NB4 (cell line): ENCODE measurements around the gene CLINT1.

Experiments
- TF ChIP-seq, protein P1 (sequence below): IDR thresholded peaks from one replicate; pipeline ENCODE4 v1.5.1; 2012; ENCODE audit warnings: low read depth, low read length
- TF ChIP-seq, protein P2 (sequence below): IDR thresholded peaks from 2 replicates; pipeline ENCODE4 v1.6.1; 2011; ENCODE audit warnings: low read depth, low read length

DNA sequence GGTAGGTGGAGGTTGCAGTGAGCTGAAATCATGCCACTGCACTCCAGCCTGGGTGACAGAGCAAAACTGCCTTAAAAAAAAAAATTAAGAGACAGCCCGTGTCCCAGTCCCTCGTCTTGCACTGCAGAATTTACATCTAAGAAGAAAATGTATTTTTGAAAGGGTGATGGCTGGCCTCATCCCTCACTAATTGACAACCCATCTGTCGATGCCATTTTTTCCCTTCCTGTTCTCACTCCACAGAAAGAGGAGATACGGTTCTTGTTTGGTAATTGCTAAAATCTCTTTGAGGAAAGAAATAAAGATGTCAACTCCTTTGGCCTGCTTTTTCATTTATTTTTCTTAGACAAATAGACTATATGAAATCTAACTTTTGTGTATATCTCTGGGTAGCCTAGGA is 117.8 kb downstream of the CLINT1 start:
- TF ChIP-seq, protein P1, sequence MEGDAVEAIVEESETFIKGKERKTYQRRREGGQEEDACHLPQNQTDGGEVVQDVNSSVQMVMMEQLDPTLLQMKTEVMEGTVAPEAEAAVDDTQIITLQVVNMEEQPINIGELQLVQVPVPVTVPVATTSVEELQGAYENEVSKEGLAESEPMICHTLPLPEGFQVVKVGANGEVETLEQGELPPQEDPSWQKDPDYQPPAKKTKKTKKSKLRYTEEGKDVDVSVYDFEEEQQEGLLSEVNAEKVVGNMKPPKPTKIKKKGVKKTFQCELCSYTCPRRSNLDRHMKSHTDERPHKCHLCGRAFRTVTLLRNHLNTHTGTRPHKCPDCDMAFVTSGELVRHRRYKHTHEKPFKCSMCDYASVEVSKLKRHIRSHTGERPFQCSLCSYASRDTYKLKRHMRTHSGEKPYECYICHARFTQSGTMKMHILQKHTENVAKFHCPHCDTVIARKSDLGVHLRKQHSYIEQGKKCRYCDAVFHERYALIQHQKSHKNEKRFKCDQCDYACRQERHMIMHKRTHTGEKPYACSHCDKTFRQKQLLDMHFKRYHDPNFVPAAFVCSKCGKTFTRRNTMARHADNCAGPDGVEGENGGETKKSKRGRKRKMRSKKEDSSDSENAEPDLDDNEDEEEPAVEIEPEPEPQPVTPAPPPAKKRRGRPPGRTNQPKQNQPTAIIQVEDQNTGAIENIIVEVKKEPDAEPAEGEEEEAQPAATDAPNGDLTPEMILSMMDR, result no peak
- TF ChIP-seq, protein P2, sequence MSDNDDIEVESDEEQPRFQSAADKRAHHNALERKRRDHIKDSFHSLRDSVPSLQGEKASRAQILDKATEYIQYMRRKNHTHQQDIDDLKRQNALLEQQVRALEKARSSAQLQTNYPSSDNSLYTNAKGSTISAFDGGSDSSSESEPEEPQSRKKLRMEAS, result no peak
